AG04450 (cell line): ENCODE measurements around the gene ICAM2. TPM values are rescaled to one million over a fixed set of nuclear protein-coding genes. Genes with fewer than 3 reads are reported as not detected.
"Not testable (repeated sequence)": the region's sequence is repeated elsewhere in the genome, so short reads cannot be mapped to it uniquely, and the experiment has no call there.

Source experiments
- CTCF ChIA-PET: fragments of 300-600, 350-600 bp; formaldehyde crosslinking; extraction: SDS; loops from one replicate; lab custom pipeline; 2022; ENCODE audit warnings: antibody characterized with exemption, inconsistent platforms; lab: Charles Lee
- POLR2A ChIA-PET: fragments of 350-600 bp; formaldehyde crosslinking; extraction: SDS; loops from one replicate; lab custom pipeline; 2021; ENCODE audit warnings: antibody characterized with exemption, inconsistent platforms; lab: Yijun Ruan, JAX
- DNase-seq: peaks from one replicate; pipeline ENCODE4 v3.0.0-alpha.2; 2011; ENCODE audit warnings: low read depth, low spot score
- H3K27ac ChIP-seq: one replicate; pipeline ENCODE4 v1.5.1; 2012; ENCODE audit warnings: low read depth, low read length, control low read depth
- H3K27me3 ChIP-seq: one replicate; pipeline ENCODE4 v1.6.0; 2012; ENCODE audit warnings: low read length; ENCODE audit not compliant: control insufficient read depth, insufficient read depth
- H3K4me3 ChIP-seq: 2 replicates; pipeline ENCODE4 v1.5.1; 2011; ENCODE audit warnings: mild to moderate bottlenecking, low read depth, low read length, control low read depth
- H3K9me3 ChIP-seq: 2 replicates; pipeline ENCODE4 v1.5.1; 2012; ENCODE audit warnings: low read length; ENCODE audit not compliant: control insufficient read depth, insufficient read depth
- CTCF ChIP-seq: IDR thresholded peaks from 2 replicates; pipeline ENCODE4 v1.5.1; 2011; ENCODE audit warnings: low read depth, low read length, control low read depth, inconsistent platforms
- polyA plus RNA-seq: library from polyadenylated mRNA; depleted of rRNA; stranded (reverse); fragments of >200 nt; gene quantifications from 2 replicates; pipeline ENCODE4 v1.2.3, GENCODE V29; 2011

Gene ICAM2
- polyA plus RNA-seq, 1 experiment = 0.16 TPM

- no peak overlapping the region for H3K27ac ChIP-seq
- POLR2A ChIA-PET = no interaction called here
- CTCF ChIA-PET = interaction anchor here (1.5 kb wide), 1 partner anchor 45 kb away, joined by 4 read pairs; no protein-coding TSS in a partner anchor
- TF ChIP-seq CTCF = no peak
- no peak overlapping the region for H3K4me3 ChIP-seq
- DNase-seq = no peak
- peaks cover 12% of the 10 kb centered on the region; the same call in 1 of the 2 replicates for H3K9me3 ChIP-seq
- no peaks in the 10 kb centered on the region for H3K27me3 ChIP-seq
Observed at GRCh38 chr17:63983320-63983719, 37.1 kb downstream of the ICAM2 start.

- POLR2A ChIA-PET, H3K27ac ChIP-seq, DNase-seq, H3K27me3 ChIP-seq, H3K4me3 ChIP-seq: not testable (repeated sequence)
- H3K9me3 ChIP-seq = peaks cover 12% of the 10 kb centered on the region; the same call in 1 of the 2 replicates
- CTCF ChIA-PET = interaction anchor here (1.5 kb wide), 1 partner anchor 46 kb away, joined by 4 read pairs; no protein-coding TSS in a partner anchor
Observed at GRCh38 chr17:63982641-63983040, 37.8 kb downstream of the ICAM2 start.

- Histone ChIP-seq H3K9me3 (peaks cover 12% of the 10 kb centered on the region), H3K27me3 (peaks cover 5% of the 10 kb centered on the region), H3K27ac (no peak overlapping the region), H3K4me3 (no peak overlapping the region)
- POLR2A ChIA-PET = no interaction called here
- no peak for TF ChIP-seq CTCF
- CTCF ChIA-PET = interaction anchor here (2.2 kb wide), 1 partner anchor 32 kb away, joined by 6 read pairs; no protein-coding TSS in a partner anchor
- no peak for DNase-seq
Observed at GRCh38 chr17:63978272-63979200, 41.9 kb downstream of the ICAM2 start.

GRCh38 chr17:63976702-63977101 is 43.7 kb downstream of the ICAM2 start:
- POLR2A ChIA-PET = no interaction called here
- CTCF ChIA-PET = interaction anchor here (0.5 kb wide), 1 partner anchor 43 kb away, joined by 9 read pairs; no protein-coding TSS in a partner anchor
- no peak overlapping the region for H3K4me3 ChIP-seq
- peaks cover 5% of the 10 kb centered on the region for H3K27me3 ChIP-seq
- DNase-seq = no peak
- TF ChIP-seq CTCF = no peak
- no peaks in the 10 kb centered on the region; the same call in none of the 2 replicates for H3K9me3 ChIP-seq
- H3K27ac ChIP-seq = no peak overlapping the region

- ChIA-PET CTCF (interaction anchor here (0.6 to 1.1 kb wide), 2 partner anchors 29 to 542 kb away, joined by 4 read pairs; no protein-coding TSS in a partner anchor), POLR2A (interaction anchor here (0.5 kb wide), 1 partner anchor 411 kb away, joined by 3 read pairs; no protein-coding TSS in a partner anchor)
- TF ChIP-seq CTCF = no peak
- Histone ChIP-seq H3K4me3 (no peak overlapping the region), H3K9me3 (no peaks in the 10 kb centered on the region; the same call in 1 of the 2 replicates), H3K27ac (no peak overlapping the region), H3K27me3 (peaks cover 5% of the 10 kb centered on the region)
- no peak for DNase-seq
Observed at GRCh38 chr17:63975541-63976092, 44.8 kb downstream of the ICAM2 start.
